AG10803 (cell line): ENCODE measurements around the gene RUNDC3A.

ENCODE experiments used
- DNase-seq: peaks from one replicate; pipeline ENCODE4 v3.0.0; 2010; ENCODE audit warnings: low read depth
- H3K4me3 ChIP-seq: 2 replicates; pipeline ENCODE4 v1.5.1; 2011; ENCODE audit warnings: mild to moderate bottlenecking, low read length, control low read depth
- TF ChIP-seq, protein P1 (sequence below): conservative IDR thresholded peaks from 2 replicates; pipeline ENCODE4 v1.5.1; 2011; ENCODE audit warnings: mild to moderate bottlenecking, low read length, control low read depth, inconsistent platforms

Gene RUNDC3A

DNA sequence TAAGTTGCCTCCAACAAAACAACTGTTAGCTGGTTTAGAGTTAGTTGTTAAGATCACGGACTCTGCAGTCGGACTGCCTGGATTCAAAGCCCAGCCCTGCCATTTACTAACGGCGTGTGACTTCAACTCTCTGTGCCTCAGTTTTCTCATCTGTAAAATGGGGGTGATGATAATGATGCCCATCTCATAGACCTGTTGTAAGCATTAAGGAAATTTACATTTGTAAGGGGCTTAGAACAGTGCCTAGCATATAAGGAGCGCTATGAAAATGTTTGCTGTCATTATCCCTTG, 41.3 kb upstream of the RUNDC3A start:
- no peak for DNase-seq
- TF ChIP-seq, protein P1, sequence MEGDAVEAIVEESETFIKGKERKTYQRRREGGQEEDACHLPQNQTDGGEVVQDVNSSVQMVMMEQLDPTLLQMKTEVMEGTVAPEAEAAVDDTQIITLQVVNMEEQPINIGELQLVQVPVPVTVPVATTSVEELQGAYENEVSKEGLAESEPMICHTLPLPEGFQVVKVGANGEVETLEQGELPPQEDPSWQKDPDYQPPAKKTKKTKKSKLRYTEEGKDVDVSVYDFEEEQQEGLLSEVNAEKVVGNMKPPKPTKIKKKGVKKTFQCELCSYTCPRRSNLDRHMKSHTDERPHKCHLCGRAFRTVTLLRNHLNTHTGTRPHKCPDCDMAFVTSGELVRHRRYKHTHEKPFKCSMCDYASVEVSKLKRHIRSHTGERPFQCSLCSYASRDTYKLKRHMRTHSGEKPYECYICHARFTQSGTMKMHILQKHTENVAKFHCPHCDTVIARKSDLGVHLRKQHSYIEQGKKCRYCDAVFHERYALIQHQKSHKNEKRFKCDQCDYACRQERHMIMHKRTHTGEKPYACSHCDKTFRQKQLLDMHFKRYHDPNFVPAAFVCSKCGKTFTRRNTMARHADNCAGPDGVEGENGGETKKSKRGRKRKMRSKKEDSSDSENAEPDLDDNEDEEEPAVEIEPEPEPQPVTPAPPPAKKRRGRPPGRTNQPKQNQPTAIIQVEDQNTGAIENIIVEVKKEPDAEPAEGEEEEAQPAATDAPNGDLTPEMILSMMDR, result no peak
- H3K4me3 ChIP-seq, result no peak overlapping the region

DNA sequence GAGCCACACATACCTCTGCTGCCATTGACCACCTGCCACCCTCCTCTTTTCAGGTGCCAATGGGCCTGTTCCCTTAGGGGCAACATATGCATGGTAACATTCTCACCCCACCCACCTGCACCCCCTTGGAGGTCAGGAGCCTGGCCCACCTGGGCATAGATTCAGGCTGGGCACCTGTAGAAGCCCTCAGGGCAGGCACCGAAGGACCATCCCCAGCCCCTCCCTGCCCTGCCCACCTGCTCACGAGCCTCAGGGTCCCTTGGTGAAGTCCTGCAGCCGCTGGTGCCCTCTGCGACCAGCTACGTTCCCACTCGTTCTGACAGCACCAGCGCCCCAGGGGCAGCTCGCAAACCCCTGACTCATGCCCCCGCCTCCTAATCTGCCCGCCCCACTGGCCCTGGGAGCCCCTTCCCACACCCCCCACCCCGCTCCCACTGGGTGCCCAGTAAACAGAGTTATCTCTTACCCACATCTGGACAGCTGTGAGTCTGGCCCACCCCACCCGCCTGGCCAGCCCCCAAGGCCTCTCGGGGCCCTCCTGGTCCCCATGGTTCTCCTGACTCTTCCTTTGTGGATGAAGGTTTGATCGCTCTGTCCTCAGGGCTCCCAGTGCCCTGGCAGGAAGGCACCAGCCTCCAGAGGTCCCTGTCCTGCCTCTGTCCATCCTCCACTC, 40.4 kb upstream of the RUNDC3A start, which contains the start of gene SLC4A1:
Gene SLC4A1, minus strand, starts transcription at position 318 of the 673 bp plus-strand sequence. CDS start 5,269 bp downstream, outside the sequence.
- TF ChIP-seq, protein P1, result no peak
- no peak within 1 kb of the TSS for H3K4me3 ChIP-seq
- DNase-seq, result no peak

DNA sequence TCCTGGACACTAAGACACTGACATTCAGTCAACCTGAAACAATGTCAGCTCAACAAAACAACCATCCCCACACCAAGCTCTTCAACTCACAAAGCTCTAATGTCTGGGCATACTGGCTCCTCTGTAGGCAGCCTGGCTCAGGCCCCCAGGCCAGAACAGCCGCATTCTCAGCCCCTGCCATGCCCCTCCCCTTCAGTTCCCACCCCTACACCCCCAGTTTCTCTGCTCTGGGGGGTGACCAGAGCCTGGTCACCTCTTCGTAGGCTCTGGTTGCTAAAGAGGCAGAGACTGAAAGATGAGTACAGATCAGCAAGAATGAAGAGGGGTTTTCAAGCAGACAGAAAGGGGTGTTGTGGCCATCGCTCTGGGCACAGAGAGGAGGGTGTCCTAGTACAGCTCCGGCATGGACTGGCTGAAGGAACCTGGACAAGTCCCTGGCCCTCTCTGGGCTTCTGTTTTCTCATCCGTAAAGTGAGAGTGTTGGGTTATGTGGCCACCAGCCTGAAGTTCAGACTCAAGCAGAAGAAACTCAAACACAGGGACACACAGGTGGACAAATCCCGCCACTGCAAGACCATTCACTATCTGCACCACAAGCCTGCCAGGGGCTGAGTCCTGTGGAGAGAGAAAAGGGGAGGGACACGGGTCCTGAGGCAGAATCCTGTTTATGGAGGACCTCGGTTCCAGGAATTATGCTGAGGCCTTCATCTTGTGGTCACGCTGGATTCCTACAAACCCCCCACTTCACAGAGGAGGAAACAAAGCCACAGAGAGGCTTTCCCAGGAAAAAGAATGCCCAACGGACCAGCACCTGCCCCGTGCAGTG, 39.5 kb upstream of the RUNDC3A start:
- H3K4me3 ChIP-seq, result no peak overlapping the region
- TF ChIP-seq, protein P1, result no peak
- DNase-seq, result no peak

DNA sequence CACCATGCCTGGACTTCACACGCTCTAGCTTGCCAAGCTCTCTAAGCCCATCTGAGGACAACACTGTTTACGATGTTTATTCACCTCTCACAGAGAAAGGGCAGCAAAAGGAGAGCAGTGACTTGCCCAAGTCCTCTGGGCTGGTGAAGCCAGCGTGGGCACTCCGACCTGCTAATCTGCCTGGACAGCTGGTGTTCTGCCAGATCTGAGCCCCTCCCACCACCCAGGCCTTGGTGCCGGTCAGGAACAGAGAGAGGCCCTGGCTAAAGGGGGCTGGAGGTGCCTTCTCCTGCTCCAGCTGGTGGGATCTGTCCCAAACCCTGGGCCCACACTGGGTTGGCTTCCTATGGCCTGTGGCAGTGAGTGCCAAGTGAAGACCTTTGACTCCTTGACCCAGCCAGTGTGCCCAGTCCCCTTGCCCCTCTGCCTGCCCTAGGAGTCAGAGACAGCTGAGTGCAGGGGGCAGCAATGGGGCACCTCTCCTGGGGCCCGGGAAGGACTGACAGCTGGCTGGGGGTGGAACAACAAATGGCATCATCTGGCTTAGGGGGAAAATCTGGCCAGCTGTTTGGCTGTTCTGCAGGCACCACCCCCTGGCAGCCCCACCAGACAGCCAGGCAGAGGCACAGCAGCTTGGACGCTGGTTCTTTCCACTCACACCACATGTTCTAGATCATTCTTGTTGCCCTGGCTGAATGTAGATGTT, 38.7 kb upstream of the RUNDC3A start:
- TF ChIP-seq, protein P1, result no peak
- no peak overlapping the region for H3K4me3 ChIP-seq
- no peak for DNase-seq

GRCh38 chr17:44272321-44272951, 36.0 kb upstream of the RUNDC3A start:
- TF ChIP-seq, protein P1, result no peak
- no peak for DNase-seq
- H3K4me3 ChIP-seq, result no peak overlapping the region

- DNase-seq, result no peak
- H3K4me3 ChIP-seq, result no peak overlapping the region
- TF ChIP-seq, protein P1, result no peak
Measured at GRCh38 chr17:44272954-44273353, 35.4 kb upstream of the RUNDC3A start.
